RWPE2 (cell line): ENCODE results near the gene SPNS3.

ENCODE experiments used
- ATAC-seq: fragments of 200-7000 bp; cut with Tn5 transposase; 3 replicates; pipeline ENCODE4 v1.9.1; 2021; ENCODE audit warnings: low read depth
- DNase-seq: peaks from one replicate; pipeline ENCODE4 v3.0.0-alpha.2; 2020; ENCODE audit warnings: low spot score
- H3K27ac ChIP-seq: fragments of 450-650 bp; 2 replicates; pipeline ENCODE4 v1.5.1; 2017; ENCODE audit warnings: mild to moderate bottlenecking; ENCODE audit not compliant: poor library complexity, severe bottlenecking
- H3K27me3 ChIP-seq: fragments of 250-450 bp; sonication (Bioruptor Pico); 2 replicates; pipeline ENCODE4 v1.5.1; 2021; ENCODE audit warnings: mild to moderate bottlenecking, moderate library complexity; ENCODE audit not compliant: insufficient read depth, poor library complexity, severe bottlenecking
- H3K36me3 ChIP-seq: fragments of 250-450 bp; sonication (Bioruptor Pico); 2 replicates; pipeline ENCODE4 v1.5.1; 2020; ENCODE audit warnings: low read depth, mild to moderate bottlenecking, moderate library complexity
- H3K4me1 ChIP-seq: fragments of 250-450 bp; sonication (Bioruptor Pico); 2 replicates; pipeline ENCODE4 v1.5.1; 2021; ENCODE audit warnings: mild to moderate bottlenecking, moderate library complexity; ENCODE audit not compliant: insufficient read depth, poor library complexity, severe bottlenecking
- H3K4me3 ChIP-seq: fragments of 250-450 bp; sonication (Bioruptor Pico); 2 replicates; pipeline ENCODE4 v1.5.1; 2021; ENCODE audit warnings: mild to moderate bottlenecking, moderate library complexity; ENCODE audit not compliant: severe bottlenecking
- H3K9me3 ChIP-seq: fragments of 250-450 bp; sonication (Bioruptor Pico); 2 replicates; pipeline ENCODE4 v1.5.1; 2021; ENCODE audit warnings: mild to moderate bottlenecking, moderate library complexity; ENCODE audit not compliant: severe bottlenecking
- CTCF ChIP-seq: fragments of 450-650 bp; IDR thresholded peaks from one replicate; pipeline ENCODE4 v1.5.1; 2017; ENCODE audit warnings: mild to moderate bottlenecking, moderate library complexity; ENCODE audit not compliant: poor library complexity, severe bottlenecking

SPNS3 gene

GRCh38 chr17:4509923-4510617, 76.3 kb downstream of the SPNS3 start:
- no peak for TF ChIP-seq CTCF
- Histone ChIP-seq H3K9me3 (no peaks in the 10 kb centered on the region), H3K27me3 (no peaks in the 10 kb centered on the region), H3K4me1 (no peaks in the 10 kb centered on the region), H3K36me3 (no peaks in the 10 kb centered on the region), H3K4me3 (no peak overlapping the region), H3K27ac (no peak overlapping the region)
- ATAC-seq (no peak), DNase-seq (no peak)

GRCh38 chr17:4510618-4510941, 76.8 kb downstream of the SPNS3 start:
- H3K9me3 ChIP-seq: no peaks in the 10 kb centered on the region
- TF ChIP-seq CTCF: no peak
- no peaks in the 10 kb centered on the region for H3K4me1 ChIP-seq
- no peak overlapping the region for H3K4me3 ChIP-seq
- no peaks in the 10 kb centered on the region for H3K36me3 ChIP-seq
- H3K27me3 ChIP-seq: no peaks in the 10 kb centered on the region
- no peak for ATAC-seq
- no peak for DNase-seq
- no peak overlapping the region for H3K27ac ChIP-seq

- Histone ChIP-seq H3K9me3 (no peaks in the 10 kb centered on the region), H3K4me3 (no peak overlapping the region), H3K27ac (no peak overlapping the region), H3K27me3 (no peaks in the 10 kb centered on the region), H3K4me1 (no peaks in the 10 kb centered on the region), H3K36me3 (no peaks in the 10 kb centered on the region)
- no peak for DNase-seq
- ATAC-seq: no peak
- TF ChIP-seq CTCF: no peak
Observed at GRCh38 chr17:4511199-4511932, 77.6 kb downstream of the SPNS3 start.

GRCh38 chr17:4512156-4513112, 78.7 kb downstream of the SPNS3 start:
- no peak for ATAC-seq
- H3K9me3 ChIP-seq: no peaks in the 10 kb centered on the region
- TF ChIP-seq CTCF: no peak
- no peaks in the 10 kb centered on the region for H3K36me3 ChIP-seq
- no peak for DNase-seq
- no peak overlapping the region for H3K4me3 ChIP-seq
- no peaks in the 10 kb centered on the region for H3K4me1 ChIP-seq
- no peak overlapping the region for H3K27ac ChIP-seq
- H3K27me3 ChIP-seq: no peaks in the 10 kb centered on the region
